H9 (cell line): ENCODE results near the gene DENND4B. TPM values are rescaled to one million over a fixed set of nuclear protein-coding genes. Genes with fewer than 3 reads are reported as not detected.

ENCODE experiments used
- DNase-seq: peaks from one replicate; pipeline ENCODE4 v3.0.0-alpha.2; 2017
- H2AFZ ChIP-seq: one replicate; pipeline ENCODE4 v1.6.1; 2013; ENCODE audit warnings: mild to moderate bottlenecking, low read length, control low read depth, moderate library complexity
- H2AK5ac ChIP-seq: 2 replicates; pipeline ENCODE4 v1.6.1; 2013; ENCODE audit warnings: low read length, control low read depth, mixed read lengths; ENCODE audit not compliant: insufficient read length
- H2BK120ac ChIP-seq: one replicate; pipeline ENCODE4 v1.6.1; 2013; ENCODE audit warnings: low read depth, mild to moderate bottlenecking, low read length, control low read depth, inconsistent platforms; ENCODE audit not compliant: poor library complexity, severe bottlenecking
- H2BK12ac ChIP-seq: 2 replicates; pipeline ENCODE4 v1.6.1; 2013; ENCODE audit warnings: low read length, control low read depth, mixed read lengths, low read depth; ENCODE audit not compliant: insufficient read length
- H2BK15ac ChIP-seq: 2 replicates; pipeline ENCODE4 v1.6.1; 2013; ENCODE audit warnings: low read depth, low read length, control low read depth
- H2BK20ac ChIP-seq: one replicate; pipeline ENCODE4 v1.6.1; 2013; ENCODE audit warnings: low read depth, mild to moderate bottlenecking, low read length, control low read depth, inconsistent platforms; ENCODE audit not compliant: poor library complexity, severe bottlenecking
- H2BK5ac ChIP-seq: 2 replicates; pipeline ENCODE4 v1.6.1; 2013; ENCODE audit warnings: low read length, control low read depth, mixed read lengths; ENCODE audit not compliant: insufficient read length
- H3K14ac ChIP-seq: 2 replicates; pipeline ENCODE4 v1.6.1; 2013; ENCODE audit warnings: low read length, control low read depth; ENCODE audit not compliant: insufficient read depth
- H3K18ac ChIP-seq: 2 replicates; pipeline ENCODE4 v1.6.1; 2013; ENCODE audit warnings: low read depth, mild to moderate bottlenecking, mixed read lengths, low read length, control low read depth; ENCODE audit not compliant: insufficient read length
- H3K23ac ChIP-seq: 2 replicates; pipeline ENCODE4 v1.6.1; 2013; ENCODE audit warnings: low read length, control low read depth, mixed read lengths, low read depth; ENCODE audit not compliant: insufficient read length
- H3K23me2 ChIP-seq: 2 replicates; pipeline ENCODE4 v1.6.1; 2013; ENCODE audit warnings: low read depth, mild to moderate bottlenecking, mixed read lengths, low read length, control low read depth; ENCODE audit not compliant: insufficient read length, poor library complexity, severe bottlenecking
- H3K27ac ChIP-seq: 2 replicates; pipeline ENCODE4 v1.5.1; 2013; ENCODE audit warnings: low read length, control low read depth, mixed read lengths, low read depth; ENCODE audit not compliant: insufficient read length
- H3K27me3 ChIP-seq: 2 replicates; pipeline ENCODE4 v1.6.1; 2013; ENCODE audit warnings: low read length, control low read depth, inconsistent platforms; ENCODE audit not compliant: insufficient read depth
- H3K4ac ChIP-seq: 2 replicates; pipeline ENCODE4 v1.6.1; 2013; ENCODE audit warnings: low read depth, mild to moderate bottlenecking, control low read depth, inconsistent platforms, low read length, moderate library complexity
- H3K4me1 ChIP-seq: 2 replicates; pipeline ENCODE4 v1.6.1; 2013; ENCODE audit warnings: low read length, control low read depth, inconsistent platforms; ENCODE audit not compliant: insufficient read depth
- H3K4me2 ChIP-seq: 2 replicates; pipeline ENCODE4 v1.6.1; 2013; ENCODE audit warnings: low read length, control low read depth, mixed read lengths; ENCODE audit not compliant: insufficient read length, insufficient read depth
- H3K56ac ChIP-seq: 2 replicates; pipeline ENCODE4 v1.6.1; 2013; ENCODE audit warnings: low read depth, mild to moderate bottlenecking, mixed read lengths, low read length, control low read depth; ENCODE audit not compliant: insufficient read length
- H3K79me1 ChIP-seq: 2 replicates; pipeline ENCODE4 v1.6.1; 2013; ENCODE audit warnings: low read depth, mild to moderate bottlenecking, moderate library complexity, low read length, control low read depth, inconsistent platforms; ENCODE audit not compliant: insufficient read depth, poor library complexity, severe bottlenecking
- H3K79me2 ChIP-seq: 2 replicates; pipeline ENCODE4 v1.6.1; 2013; ENCODE audit warnings: low read length, control low read depth, inconsistent platforms; ENCODE audit not compliant: insufficient read depth
- H3K9ac ChIP-seq: 2 replicates; pipeline ENCODE4 v1.6.1; 2013; ENCODE audit warnings: low read length, control low read depth, mixed read lengths; ENCODE audit not compliant: insufficient read length; ENCODE audit errors: extremely low read depth
- H3K9me3 ChIP-seq: one replicate; pipeline ENCODE4 v1.6.1; 2013; ENCODE audit warnings: low read depth, low read length, inconsistent platforms; ENCODE audit not compliant: control insufficient read depth
- H3T11ph ChIP-seq: one replicate; pipeline ENCODE4 v1.6.1; 2013; ENCODE audit warnings: mild to moderate bottlenecking, low read length, control low read depth, inconsistent platforms
- H4K20me1 ChIP-seq: one replicate; pipeline ENCODE4 v1.6.1; 2013; ENCODE audit not compliant: control insufficient read depth, insufficient read length, insufficient read depth
- H4K5ac ChIP-seq: 2 replicates; pipeline ENCODE4 v1.6.1; 2013; ENCODE audit warnings: low read depth, mild to moderate bottlenecking, mixed read lengths, low read length, control low read depth; ENCODE audit not compliant: insufficient read length
- H4K8ac ChIP-seq: replicated peaks from 2 replicates; pipeline ENCODE4 v1.6.1; 2013; ENCODE audit warnings: low read length, control low read depth, mixed read lengths, low read depth; ENCODE audit not compliant: insufficient read length
- H4K91ac ChIP-seq: 2 replicates; pipeline ENCODE4 v1.6.1; 2013; ENCODE audit warnings: low read depth, mild to moderate bottlenecking, moderate library complexity, mixed read lengths, low read length, control low read depth; ENCODE audit not compliant: insufficient read length
- H3K27ac Mint-ChIP-seq, 3 experiments: 2 replicates in 2 of 3; 3 replicates in 1 of 3; pipeline ENCODE4 v1.8.0; 2020 to 2021; ENCODE audit warnings: mixed read lengths in 3 of 3, mild to moderate bottlenecking in 1 of 3, moderate library complexity in 1 of 3
- H3K27me3 Mint-ChIP-seq: 2 replicates; pipeline ENCODE4 v1.8.0; 2021; ENCODE audit warnings: low read depth, mild to moderate bottlenecking, moderate library complexity, mixed read lengths
- H3K36me3 Mint-ChIP-seq, 3 experiments: 2 replicates in 2 of 3; 3 replicates in 1 of 3; pipeline ENCODE4 v1.8.0; 2020 to 2021; ENCODE audit warnings: low read depth in 3 of 3, mixed read lengths in 3 of 3; ENCODE audit not compliant: insufficient read depth in 1 of 3
- H3K4me1 Mint-ChIP-seq, 2 experiments: 2 replicates each; pipeline ENCODE4 v1.8.0; 2020; ENCODE audit warnings: mixed read lengths in 2 of 2
- H3K4me3 Mint-ChIP-seq, 2 experiments: 2 replicates in 1 of 2; 3 replicates in 1 of 2; pipeline ENCODE4 v1.8.0; 2020 to 2021; ENCODE audit warnings: mild to moderate bottlenecking in 2 of 2, mixed read lengths in 2 of 2, moderate library complexity in 1 of 2
- H3K9me3 Mint-ChIP-seq, 2 experiments: 2 replicates in 1 of 2; 3 replicates in 1 of 2; pipeline ENCODE4 v1.8.0; 2020; ENCODE audit warnings: mild to moderate bottlenecking in 2 of 2, mixed read lengths in 2 of 2, moderate library complexity in 1 of 2
- WGBS: extraction: QIAGEN DNeasy Blood & Tissue Kit; methylation state at CpG from one replicate; pipeline ENCODE4 v1.1.7; 2013; ENCODE audit warnings: missing lambda C conversion rate, low lambda C conversion rate, mixed read lengths; ENCODE audit not compliant: insufficient read length; ENCODE audit errors: extremely low coverage; 5-methylcytosine and 5-hydroxymethylcytosine counted together
- total RNA-seq: library from RNA; stranded (reverse); gene quantifications from 2 replicates; pipeline ENCODE4 v1.2.1, GENCODE V29; 2021
- TF ChIP-seq, protein P1 (sequence below): fragments of 200-600 bp; sonication (generic); conservative IDR thresholded peaks from 3 replicates; pipeline ENCODE4 v1.8.0; 2021; ENCODE audit warnings: antibody characterized with exemption, mild to moderate bottlenecking

The DENND4B gene
- total RNA-seq, 1 experiment from 2014 or later = 84.6 TPM

DNA sequence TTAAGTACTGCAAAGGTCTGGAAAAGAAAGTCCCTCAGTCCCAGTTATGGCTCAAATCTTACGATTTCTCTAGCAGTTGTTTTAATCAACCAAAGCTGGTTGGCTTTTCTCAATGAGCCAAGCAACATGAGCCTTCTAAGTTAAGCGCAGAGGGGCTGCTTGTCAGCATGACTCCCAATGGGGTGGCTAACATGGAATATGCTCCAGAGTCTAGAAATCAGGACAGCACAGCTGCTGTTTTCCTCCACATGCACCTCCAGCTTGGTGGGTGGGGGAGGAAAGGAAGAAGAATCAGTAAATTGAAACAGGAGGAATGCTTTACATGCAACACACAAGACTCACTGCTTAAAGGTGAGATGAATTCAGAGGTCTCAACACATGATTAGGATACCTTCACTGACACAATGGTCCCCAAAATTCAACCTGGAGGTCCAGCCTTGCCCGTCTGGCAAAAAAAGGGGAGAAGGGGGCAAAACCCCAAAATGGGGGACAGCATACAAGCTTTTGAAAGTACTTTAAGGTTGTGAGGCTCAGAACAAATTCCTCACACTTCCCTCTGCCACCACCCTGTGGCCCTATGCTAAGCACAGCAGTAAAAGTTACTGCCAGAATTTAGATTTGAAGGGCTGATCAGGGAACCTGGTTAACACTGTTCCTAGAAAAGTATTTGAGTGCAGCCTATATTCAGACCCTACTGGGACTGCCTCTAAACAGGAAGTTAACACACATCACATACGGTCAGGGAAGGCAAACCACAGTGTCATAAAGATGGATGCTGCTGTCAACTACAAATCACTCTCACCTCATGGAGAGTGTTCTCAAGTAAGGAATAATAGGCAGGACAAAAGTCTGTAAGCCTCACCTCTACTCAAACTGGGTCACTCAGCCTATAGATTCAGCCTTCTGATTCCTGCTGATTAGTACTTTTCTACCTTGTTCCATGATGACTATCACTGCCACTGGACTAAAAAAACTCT lies 26.4 kb downstream of the DENND4B start:
- H3K27ac ChIP-seq = no peak overlapping the region

More for the DNA sequence above, 26.4 kb downstream of the DENND4B start:
- Histone ChIP-seq H3T11ph (no peak overlapping the region), H3K18ac (no peak overlapping the region), H3K14ac (no peak overlapping the region), H3K23me2 (peaks cover 14% of the 10 kb centered on the region), H3K79me2 (peaks cover 35% of the 10 kb centered on the region; the same call in 1 of the 2 replicates), H2BK15ac (no peak overlapping the region), H3K23ac (no peak overlapping the region), H2AFZ (no peak overlapping the region), H2BK5ac (no peak overlapping the region), H3K79me1 (no peaks in the 10 kb centered on the region), H2BK120ac (no peak overlapping the region), H3K4me2 (peak overlapping the region; percentile 99), H4K8ac (no peak overlapping the region), H3K4ac (no peak overlapping the region), H2BK12ac (no peak overlapping the region), H4K20me1 (peaks cover 4% of the 10 kb centered on the region), H4K5ac (no peak overlapping the region), H3K4me1 (no peaks in the 10 kb centered on the region; the same call in 1 of the 2 replicates), H3K9ac (no peak overlapping the region), H3K9me3 (no peaks in the 10 kb centered on the region), H4K91ac (no peak overlapping the region), H2BK20ac (no peak overlapping the region), H3K27me3 (no peaks in the 10 kb centered on the region), H3K56ac (no peak overlapping the region), H2AK5ac (no peak overlapping the region)
- no peaks in the 10 kb centered on the region for H3K9me3 Mint-ChIP-seq
- peaks cover 24% of the 10 kb centered on the region in 2 experiments for H3K4me1 Mint-ChIP-seq
- peak overlapping the region; percentile 89 to 94 for H3K4me3 Mint-ChIP-seq
- peaks cover 5 to 14% (median 10%) of the 10 kb centered on the region in 3 experiments; a peak in 5 of 7 replicates for H3K36me3 Mint-ChIP-seq
- TF ChIP-seq, protein P1, sequence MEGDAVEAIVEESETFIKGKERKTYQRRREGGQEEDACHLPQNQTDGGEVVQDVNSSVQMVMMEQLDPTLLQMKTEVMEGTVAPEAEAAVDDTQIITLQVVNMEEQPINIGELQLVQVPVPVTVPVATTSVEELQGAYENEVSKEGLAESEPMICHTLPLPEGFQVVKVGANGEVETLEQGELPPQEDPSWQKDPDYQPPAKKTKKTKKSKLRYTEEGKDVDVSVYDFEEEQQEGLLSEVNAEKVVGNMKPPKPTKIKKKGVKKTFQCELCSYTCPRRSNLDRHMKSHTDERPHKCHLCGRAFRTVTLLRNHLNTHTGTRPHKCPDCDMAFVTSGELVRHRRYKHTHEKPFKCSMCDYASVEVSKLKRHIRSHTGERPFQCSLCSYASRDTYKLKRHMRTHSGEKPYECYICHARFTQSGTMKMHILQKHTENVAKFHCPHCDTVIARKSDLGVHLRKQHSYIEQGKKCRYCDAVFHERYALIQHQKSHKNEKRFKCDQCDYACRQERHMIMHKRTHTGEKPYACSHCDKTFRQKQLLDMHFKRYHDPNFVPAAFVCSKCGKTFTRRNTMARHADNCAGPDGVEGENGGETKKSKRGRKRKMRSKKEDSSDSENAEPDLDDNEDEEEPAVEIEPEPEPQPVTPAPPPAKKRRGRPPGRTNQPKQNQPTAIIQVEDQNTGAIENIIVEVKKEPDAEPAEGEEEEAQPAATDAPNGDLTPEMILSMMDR = peak; percentile 28; the same call in 1 of the 3 replicates
- no CpG with 5 or more reads among the region's 4 CpGs for WGBS
- H3K27ac Mint-ChIP-seq = peak overlapping the region in 1 of 3 experiments; percentile 76; a peak in 1 of 7 replicates
- no peak for DNase-seq
- H3K27me3 Mint-ChIP-seq = no peaks in the 10 kb centered on the region
